ENCODE measurements around the gene MAPRE2.

MAPRE2 gene

GRCh38 chr18:35040988-35041814 is at the start of gene MAPRE2:
Gene MAPRE2, plus strand, starts transcription at chr18:35041413. Its CDS starts 127 bp downstream, at chr18:35041540.
- in situ Hi-C loops (cut with MboI; ENCODE audit: low sequenced_read_pairs): no loop called here

- in situ Hi-C loops (cut with MboI; ENCODE audit: low sequenced_read_pairs): no loop called here
Measured at GRCh38 chr18:34991561-34991960, 49.7 kb upstream of the MAPRE2 start.

GRCh38 chr18:34993289-34993688 is 47.9 kb upstream of the MAPRE2 start:
- in situ Hi-C loops (cut with MboI; ENCODE audit: low sequenced_read_pairs): no loop called here

- in situ Hi-C loops (cut with MboI; ENCODE audit: low sequenced_read_pairs): no loop called here
Measured at GRCh38 chr18:34995746-34996145, 45.5 kb upstream of the MAPRE2 start.

- in situ Hi-C loops (cut with MboI; ENCODE audit: low sequenced_read_pairs): no loop called here
Measured at GRCh38 chr18:34998661-34999060, 42.6 kb upstream of the MAPRE2 start.

- in situ Hi-C loops (cut with MboI; ENCODE audit: low sequenced_read_pairs): loop anchor here (25.0 kb wide), 1 partner anchor 387 kb away; the partner anchor contains the start of gene ZNF396
Measured at GRCh38 chr18:34999756-35000289, 41.4 kb upstream of the MAPRE2 start.

- in situ Hi-C loops (cut with MboI; ENCODE audit: low sequenced_read_pairs): loop anchor here (25.0 kb wide), 1 partner anchor 387 kb away; the partner anchor contains the start of gene ZNF396
Measured at GRCh38 chr18:35000457-35000856, 40.8 kb upstream of the MAPRE2 start.

GRCh38 chr18:35002120-35002519 is 39.1 kb upstream of the MAPRE2 start:
- in situ Hi-C loops (cut with MboI; ENCODE audit: low sequenced_read_pairs): loop anchor here (25.0 kb wide), 1 partner anchor 385 kb away; the partner anchor contains the start of gene ZNF396

- in situ Hi-C loops (cut with MboI; ENCODE audit: low sequenced_read_pairs): loop anchor here (25.0 kb wide), 1 partner anchor 381 kb away; the partner anchor contains the start of gene ZNF396
Measured at GRCh38 chr18:35005963-35006577, 35.1 kb upstream of the MAPRE2 start.

GRCh38 chr18:35010156-35010555 is 31.1 kb upstream of the MAPRE2 start:
- in situ Hi-C loops (cut with MboI; ENCODE audit: low sequenced_read_pairs): loop anchor here (25.0 kb wide), 1 partner anchor 377 kb away; the partner anchor contains the start of gene ZNF396

- in situ Hi-C loops (cut with MboI; ENCODE audit: low sequenced_read_pairs): loop anchor here (25.0 kb wide), 1 partner anchor 376 kb away; the partner anchor contains the start of gene ZNF396
Measured at GRCh38 chr18:35010993-35011392, 30.2 kb upstream of the MAPRE2 start.

GRCh38 chr18:35019933-35020332 is 21.3 kb upstream of the MAPRE2 start:
- in situ Hi-C loops (cut with MboI; ENCODE audit: low sequenced_read_pairs): loop anchor here (25.0 kb wide), 1 partner anchor 367 kb away; the partner anchor contains the start of gene ZNF396

GRCh38 chr18:35022426-35023001 is 18.7 kb upstream of the MAPRE2 start:
- in situ Hi-C loops (cut with MboI; ENCODE audit: low sequenced_read_pairs): loop anchor here (25.0 kb wide), 1 partner anchor 365 kb away; the partner anchor contains the start of gene ZNF396

GRCh38 chr18:35024196-35024595 is 17.0 kb upstream of the MAPRE2 start:
- in situ Hi-C loops (cut with MboI; ENCODE audit: low sequenced_read_pairs): loop anchor here (25.0 kb wide), 1 partner anchor 363 kb away; the partner anchor contains the start of gene ZNF396

- in situ Hi-C loops (cut with MboI; ENCODE audit: low sequenced_read_pairs): loop anchor here (25.0 kb wide), 1 partner anchor 362 kb away; the partner anchor contains the start of gene ZNF396
Measured at GRCh38 chr18:35024965-35025364, 16.2 kb upstream of the MAPRE2 start.

- in situ Hi-C loops (cut with MboI; ENCODE audit: low sequenced_read_pairs): no loop called here
Measured at GRCh38 chr18:35026407-35027061, 14.7 kb upstream of the MAPRE2 start.

GRCh38 chr18:35027206-35027605 is 14.0 kb upstream of the MAPRE2 start:
- in situ Hi-C loops (cut with MboI; ENCODE audit: low sequenced_read_pairs): no loop called here

- in situ Hi-C loops (cut with MboI; ENCODE audit: low sequenced_read_pairs): no loop called here
Measured at GRCh38 chr18:35028536-35028935, 12.7 kb upstream of the MAPRE2 start.

GRCh38 chr18:35029103-35029502 is 12.1 kb upstream of the MAPRE2 start:
- in situ Hi-C loops (cut with MboI; ENCODE audit: low sequenced_read_pairs): no loop called here

GRCh38 chr18:35029770-35030169 is 11.4 kb upstream of the MAPRE2 start:
- in situ Hi-C loops (cut with MboI; ENCODE audit: low sequenced_read_pairs): no loop called here

Measured in HL-60/S4 (cell line).